ENCODE data around the gene TMEM86A.

TMEM86A gene

GRCh38 chr11:18754308-18754707 is 55.7 kb downstream of the TMEM86A start:
- no peak for DNase-seq (ENCODE audit: low read depth in 2 of 2, low spot score in 1 of 2)
